NOMO-1 treated with dmso at 0.1 percent for 144 hours (cell line): ENCODE results near the gene CCNK.

ENCODE experiments used
- DNase-seq: peaks from one replicate; lab custom pipeline; 2025; ENCODE audit not compliant: unreplicated experiment; lab: John Stamatoyannopoulos, UW

The CCNK gene

DNA sequence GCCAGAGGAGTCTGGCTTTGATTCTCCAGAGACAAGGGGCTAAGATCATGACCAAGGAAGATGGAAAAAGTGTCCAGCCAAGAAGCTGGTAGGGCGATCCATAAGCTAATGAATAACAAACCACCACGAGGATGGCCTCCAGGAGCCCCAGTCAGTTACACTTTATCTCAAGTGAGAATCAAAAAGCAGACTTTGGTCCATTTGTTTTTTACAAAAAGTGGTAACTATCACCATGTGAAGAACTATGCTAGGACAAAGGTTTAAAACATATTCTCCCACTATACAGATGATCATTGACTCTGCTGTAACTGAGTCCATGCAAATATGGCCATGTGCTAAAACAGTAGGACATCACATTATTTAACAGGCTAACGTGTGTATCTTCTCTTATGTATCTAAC lies 14.5 kb upstream of the CCNK start:
- no peak for DNase-seq

DNA sequence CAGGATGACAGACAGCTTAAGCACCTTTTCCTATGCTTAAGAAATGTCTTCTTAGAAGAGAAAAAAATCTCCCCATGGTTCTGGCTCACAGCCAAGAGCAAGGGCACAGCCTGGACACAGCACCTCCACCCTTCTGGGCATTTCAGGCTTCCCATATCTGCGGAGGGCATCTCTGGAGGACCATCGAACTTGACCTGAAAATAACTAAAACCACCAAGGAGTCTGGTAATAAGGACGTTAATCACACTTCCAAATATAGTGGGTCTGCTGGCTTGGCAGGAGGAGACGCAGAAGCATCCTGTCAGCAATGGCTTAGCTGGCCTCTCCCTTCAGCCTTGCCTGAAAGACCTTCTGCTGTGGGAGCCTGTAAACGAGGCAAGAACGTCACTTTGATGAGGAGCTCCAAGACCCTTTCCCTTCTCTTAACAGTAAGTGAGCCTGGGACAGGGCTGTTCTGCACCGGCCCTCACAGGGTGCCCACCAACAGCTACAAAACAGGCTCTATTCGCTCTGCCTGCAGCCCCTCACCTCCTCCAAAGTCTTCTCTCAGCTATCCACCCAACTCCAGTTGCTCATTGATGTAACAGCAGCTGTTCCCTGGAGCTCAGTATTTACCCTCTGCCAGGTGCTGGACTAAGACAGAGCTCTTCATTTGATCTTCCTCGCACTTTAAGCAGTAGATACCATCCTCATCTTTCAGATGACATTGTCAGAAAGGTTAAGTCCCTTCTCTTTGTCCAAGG lies 13.7 kb upstream of the CCNK start:
- no peak for DNase-seq

DNA sequence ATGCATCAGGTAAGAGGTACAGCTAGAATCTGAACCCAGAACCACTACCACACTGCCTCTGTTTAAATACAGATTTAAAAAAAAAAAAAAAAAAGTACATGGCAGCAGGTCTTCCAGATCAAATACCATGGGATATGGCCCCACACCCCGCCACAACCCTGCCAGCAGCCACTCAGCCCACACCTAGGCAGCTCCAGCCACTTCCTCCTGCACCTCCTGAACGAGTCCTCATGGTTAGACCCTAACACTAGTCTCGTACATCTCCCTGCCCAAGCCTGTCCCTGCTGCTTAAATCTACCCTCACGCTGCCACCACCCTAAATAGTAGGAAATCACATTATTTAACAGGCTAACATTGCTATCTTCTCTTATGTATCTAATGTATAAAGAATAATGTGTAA lies 13.1 kb upstream of the CCNK start:
- DNase-seq: no peak

DNA sequence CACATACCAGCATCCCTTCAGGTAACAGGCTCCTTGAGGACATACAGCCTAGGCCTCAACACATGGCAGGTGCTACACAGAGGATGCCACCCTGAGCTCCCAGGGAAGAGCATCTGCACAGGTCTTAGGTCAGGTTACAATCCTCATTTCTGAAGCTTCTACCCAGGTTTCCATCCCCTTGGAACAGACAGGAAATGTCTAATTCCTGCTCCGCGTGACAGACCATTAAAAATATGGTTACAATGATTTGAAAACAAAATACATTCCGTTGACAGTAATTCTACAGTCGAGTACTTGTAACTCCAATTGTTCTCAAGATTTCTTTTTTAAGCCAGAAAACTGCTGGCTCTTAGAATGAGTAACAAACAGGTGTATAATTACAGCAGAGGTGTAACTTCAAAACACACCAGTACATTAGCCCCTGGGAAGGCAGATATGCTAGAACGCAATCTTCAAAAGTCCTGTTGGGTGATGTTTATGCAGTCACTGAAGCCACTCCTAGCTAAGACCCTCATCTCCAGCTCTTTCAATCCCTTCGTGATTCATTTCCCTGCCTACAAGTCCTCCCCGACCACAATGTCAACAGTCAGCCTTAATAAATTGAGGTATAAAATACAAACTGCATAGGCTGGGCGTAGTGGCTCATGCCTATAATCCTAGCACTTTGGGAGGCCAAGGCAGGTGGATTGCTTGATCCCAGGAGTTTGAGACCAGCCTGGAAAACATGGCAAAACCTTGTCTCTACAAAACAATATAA lies 12.2 kb upstream of the CCNK start:
- no peak for DNase-seq

DNA sequence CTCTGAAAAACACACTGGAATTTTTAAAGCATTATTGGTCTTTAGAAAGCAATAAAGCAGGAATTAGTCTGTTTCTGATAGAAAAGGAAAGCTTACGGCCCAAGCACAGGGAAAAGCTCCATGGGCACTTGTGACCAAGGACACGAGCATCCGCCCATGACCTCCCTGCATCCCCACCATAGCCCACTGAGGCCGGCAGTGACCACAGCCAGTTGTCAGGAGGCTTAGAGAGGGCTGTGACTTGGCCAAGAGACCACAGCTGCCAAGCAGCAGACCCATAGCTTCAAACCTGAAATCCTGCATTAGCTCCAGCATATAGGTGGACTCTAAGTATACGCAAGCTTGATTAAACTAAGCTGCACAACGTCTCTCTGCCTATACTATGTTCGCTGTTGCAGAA lies 9.5 kb upstream of the CCNK start:
- no peak for DNase-seq

DNA sequence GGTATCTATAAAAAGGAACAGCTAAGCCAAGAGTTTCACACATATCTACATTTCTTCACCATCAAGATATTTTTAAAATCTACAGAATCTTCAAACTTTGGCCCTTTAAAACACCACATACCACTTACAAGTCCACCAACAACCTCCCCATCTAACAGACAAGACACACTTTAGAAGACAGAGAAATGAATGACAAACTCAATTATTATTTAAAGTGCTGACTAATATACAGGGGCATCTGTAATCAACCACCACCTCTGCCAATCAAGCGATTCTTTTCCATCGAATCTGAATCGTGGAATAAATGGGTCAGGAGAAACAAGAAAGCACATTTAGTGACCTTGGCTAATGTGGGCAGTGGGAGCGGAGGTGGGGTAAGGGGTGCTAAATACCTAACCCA lies 8.3 kb upstream of the CCNK start:
- DNase-seq: no peak

DNA sequence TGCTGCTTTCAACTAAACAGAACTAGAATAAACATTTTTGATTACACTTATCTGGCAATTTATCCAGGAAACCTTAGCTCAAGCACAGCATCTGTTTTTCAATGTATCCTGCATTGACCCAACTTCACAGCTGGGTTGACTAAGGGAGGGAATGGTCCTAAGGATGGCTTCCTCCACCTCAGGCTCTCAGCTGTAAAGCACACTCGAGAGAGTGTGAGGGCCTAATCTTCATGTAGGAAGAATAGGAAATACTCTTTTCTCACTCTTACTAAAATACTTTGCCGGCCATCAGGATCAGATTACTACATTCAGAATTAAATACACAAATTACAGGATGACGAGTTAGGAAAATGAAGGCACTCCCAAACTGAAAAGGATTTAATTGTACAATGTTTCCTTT lies 7.8 kb upstream of the CCNK start:
- DNase-seq: no peak

DNA sequence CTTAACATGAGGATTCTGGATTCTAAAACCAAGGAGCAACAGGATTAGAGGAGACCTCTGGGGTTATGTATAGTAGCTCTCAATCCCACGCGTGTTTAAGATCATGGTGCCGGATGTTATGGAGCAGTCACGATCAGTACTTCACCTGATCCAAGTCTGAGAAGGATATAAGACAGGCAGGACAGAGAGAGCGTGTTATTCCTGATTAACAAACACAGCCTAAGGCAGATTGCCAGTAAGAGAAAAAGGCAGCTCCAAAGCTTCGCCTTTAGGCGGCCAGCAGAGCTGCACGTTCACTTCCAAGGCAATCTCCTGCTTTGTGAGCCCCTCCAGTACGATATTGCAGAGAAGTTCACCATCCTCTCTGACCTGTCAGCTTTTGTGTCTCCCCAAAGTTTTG lies 6.0 kb upstream of the CCNK start:
- DNase-seq: no peak

DNA sequence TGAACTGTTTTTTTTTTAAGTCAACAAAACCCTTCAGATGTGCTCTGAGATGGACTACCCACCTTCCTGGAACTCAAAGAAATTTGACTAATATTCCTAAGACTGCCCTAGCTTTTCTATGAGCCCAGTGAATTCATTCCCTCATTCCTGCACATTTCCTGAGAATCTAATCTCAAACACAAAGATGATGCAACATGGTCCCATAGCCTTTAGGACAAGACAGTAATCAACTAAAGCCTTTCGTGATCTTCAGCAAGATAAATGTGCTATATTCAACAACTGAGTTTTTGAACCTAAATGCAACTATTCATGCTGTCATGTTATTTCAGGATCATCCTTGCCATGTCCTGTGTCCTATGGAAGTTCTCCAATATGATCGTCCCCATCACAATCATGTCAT lies 5.5 kb upstream of the CCNK start:
- DNase-seq: no peak

DNA sequence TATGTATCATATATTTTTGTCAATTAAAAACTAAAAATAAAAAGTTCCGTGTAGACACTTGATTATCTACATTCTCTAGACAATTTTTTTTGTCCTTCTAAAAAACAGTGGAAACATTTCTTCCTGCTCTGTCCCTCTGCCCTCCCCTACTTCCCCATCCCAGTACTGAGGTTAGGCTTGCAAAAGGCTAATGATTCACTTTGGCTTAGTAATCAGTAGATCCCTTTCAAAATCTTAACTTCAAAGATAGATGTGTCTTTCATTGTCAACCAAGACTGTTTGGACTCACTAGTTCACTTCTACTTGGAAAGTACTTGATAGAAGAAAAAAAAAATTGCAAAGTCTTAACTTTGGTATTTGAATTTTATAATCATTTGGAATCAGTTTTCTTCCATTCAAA lies 4.3 kb upstream of the CCNK start:
- DNase-seq: peak; percentile 38

DNA sequence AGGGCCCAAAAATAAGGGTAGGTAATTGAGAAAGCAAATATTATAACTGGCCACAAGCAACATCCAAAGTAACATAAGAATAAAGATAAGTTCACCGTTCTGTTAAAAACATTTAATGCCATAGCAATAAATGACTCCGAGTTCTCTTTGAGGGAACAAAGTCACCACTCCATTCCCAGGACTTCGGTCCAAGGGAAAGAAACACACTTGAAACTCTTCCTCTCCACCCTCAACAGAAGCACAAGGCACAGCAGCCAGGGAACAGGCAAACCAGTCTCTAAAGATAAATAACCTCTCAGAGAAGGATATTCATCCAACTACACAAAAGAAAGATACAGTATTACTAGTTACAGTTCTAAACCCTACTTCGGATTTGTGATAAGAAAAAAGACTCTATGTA lies 3.1 kb upstream of the CCNK start:
- DNase-seq: no peak

DNA sequence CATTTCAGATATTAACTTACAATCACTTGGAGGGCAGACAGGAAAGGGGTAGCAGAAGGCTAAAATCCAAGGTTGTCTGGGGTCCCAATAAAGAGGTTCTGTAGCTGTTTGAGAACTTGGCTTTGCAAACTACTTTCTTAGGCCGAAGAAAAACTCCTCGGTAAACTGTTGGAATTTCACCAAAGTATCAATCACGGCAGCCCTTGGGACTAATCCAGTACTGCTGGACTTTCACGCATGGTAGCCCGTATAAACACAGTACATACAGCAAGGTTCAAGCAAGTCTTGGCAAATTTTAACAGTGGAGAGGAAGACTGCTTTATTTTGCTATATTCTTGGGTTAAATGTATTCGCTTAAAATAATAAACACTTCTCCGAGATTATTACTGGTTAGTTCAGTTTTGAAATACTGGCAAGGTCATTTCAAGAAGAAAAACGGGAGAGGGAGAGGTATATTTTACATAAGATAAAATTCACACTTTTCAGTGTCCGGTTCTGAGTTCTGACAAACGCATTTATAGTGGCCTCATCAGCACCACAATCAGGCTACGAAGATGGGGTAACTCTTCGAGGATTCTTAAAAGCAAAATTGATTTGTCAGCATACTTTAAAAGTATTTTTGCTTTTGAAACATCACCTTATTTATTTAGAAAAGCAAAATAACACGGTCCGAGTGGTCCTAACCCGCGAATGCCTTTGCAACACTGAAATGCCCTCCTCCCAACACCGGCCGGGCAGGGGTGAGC lies 1.9 kb upstream of the CCNK start:
- no peak for DNase-seq

DNA sequence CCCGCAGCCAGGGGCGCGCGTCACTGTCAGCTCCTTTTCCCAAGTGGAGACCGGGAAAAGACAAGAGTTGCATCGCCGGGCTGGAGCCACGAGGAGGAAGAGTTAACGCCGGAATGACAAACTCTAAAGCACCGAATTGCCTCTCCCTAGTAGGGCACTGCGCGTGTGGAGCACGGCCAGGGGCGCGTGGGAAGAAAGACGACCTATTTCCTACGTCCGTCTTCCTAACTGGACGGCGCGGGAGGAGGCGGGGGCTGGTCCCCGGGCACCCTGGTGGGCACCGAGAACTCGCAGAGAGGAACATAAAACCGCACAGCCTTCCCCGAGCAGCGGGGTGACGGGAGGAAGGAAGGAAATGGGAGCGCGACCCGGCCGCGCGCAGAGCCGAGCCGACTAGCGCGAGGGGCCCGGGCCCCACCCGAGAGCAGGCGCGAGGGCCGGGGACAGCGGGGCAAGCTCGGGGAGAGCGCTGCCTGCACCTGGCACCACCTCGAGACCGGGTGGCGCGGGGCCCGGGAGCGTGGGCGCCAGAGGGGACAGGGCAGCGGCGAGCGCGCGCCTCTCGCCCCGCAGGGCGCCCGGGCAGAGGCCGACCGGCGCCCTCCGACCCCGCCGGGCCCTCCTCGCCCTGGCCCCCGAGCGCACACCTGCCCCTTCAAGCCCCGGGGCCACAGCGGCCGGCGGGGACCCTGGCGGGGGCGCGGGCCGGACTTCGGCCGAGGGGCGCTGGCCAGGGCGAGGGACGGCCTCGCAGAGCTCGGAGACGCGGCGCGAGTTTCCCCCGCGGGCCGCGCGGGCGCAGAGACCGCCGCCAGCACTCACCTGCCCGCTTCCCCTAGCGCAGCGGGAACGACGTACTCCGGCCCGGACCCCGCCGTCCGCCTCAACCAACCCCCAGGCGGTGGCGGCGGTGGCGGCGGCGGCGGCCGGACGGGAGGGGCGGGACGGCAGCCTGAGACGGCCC lies 1.0 kb upstream of the CCNK start, which contains the start of gene SETD3:
Gene SETD3 (minus strand): TSS at position 954 of the 964 bp plus-strand sequence. CDS start 15,054 bp downstream, outside the sequence.
- peak; percentile 36 for DNase-seq

DNA sequence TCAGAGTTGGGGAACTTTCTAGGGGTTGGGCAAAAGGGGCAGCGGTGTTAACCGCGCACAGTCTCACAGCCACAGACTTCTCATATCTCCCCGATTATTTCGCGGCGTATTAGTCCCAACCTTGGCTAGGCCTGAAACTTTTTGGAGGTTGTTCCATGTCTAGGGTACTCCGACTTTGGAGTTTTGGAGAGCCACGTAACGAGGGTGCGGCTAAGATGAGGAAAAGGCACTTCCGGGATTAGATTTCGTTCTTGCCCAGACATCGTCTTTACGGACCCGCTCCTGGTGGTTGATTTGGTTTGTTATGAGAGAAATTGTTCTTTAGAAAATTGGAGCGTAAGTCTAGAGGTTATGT lies 513 bp downstream of the CCNK start:
- peak; percentile 1 for DNase-seq

DNA sequence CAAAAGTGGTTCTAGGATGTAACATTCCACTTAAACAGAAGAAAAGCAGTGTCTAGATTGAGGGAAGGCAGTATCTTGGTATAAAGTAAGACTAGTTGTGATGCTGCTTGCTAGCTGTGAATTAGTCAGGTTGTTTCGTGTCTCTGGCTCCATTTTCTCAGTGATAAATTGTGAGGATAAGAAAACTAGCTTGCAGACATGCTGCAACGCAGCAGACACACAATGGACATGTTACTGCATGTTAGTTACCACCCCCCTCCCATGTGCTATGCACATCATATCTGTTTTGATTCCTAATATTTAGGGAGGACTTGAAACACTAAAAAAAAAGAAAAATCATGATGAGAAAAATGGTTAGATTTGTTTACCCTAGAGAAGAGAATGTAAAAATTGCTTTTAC lies 2.9 kb downstream of the CCNK start:
- no peak for DNase-seq

DNA sequence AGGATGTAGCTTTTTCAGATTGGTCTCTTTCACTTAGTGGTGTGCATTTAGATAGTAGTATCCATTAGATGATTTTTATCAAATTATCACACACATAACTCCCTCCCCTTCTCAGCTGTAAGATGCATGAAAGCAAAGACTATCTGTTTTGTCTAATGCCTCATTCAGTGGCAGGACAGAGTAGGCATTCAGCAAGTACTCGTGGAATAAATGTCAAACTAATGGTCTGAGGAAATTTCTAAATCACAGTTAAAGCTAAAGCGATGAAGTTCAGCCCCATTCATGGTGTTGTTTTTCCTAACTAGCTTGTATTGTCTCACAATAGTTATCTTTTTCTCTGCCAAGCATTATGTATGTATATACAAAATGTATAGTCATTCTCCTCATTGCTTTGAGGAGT lies 16.1 kb downstream of the CCNK start:
- no peak for DNase-seq

DNA sequence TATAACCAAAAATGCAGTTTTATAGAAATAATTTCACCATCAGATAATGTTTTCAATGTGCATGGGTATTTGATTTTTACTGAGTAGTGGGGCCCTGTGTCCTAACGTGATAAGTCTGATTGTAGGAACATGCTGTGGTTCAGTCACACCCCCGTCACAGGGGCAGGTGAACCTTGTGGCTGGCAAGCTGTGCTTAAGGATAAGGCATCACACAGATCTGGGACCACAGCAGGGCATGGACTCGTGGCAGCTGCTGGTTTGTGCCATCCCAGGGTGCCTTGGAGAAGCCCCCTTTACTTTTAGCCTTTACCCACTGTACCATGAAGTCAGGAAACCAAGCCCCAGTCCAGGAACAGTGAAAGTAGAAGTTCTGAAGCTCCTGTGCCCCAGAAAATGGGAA lies 16.7 kb downstream of the CCNK start:
- DNase-seq: no peak

DNA sequence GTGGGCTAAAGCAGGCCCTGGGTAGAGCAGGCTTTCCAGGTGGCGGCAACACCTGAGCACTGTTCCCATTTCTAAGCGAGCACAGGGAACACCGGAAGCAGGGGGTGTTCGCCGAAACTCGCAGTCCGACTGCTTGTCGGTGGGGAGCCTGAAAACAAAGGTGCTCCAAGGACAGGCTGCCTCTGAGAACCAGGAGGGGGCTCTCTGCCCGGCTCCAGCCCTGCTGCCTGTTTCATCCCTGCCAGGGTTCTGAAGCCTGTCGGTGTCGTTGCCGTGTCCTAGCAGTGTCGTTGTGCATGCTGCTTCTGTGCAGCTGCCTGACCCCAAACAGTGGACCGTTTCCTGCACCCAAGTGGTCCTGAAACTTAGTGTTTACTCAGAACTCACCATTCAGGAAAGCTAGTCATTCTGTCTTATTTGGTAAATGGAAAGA lies 21.8 kb downstream of the CCNK start:
- no peak for DNase-seq

DNA sequence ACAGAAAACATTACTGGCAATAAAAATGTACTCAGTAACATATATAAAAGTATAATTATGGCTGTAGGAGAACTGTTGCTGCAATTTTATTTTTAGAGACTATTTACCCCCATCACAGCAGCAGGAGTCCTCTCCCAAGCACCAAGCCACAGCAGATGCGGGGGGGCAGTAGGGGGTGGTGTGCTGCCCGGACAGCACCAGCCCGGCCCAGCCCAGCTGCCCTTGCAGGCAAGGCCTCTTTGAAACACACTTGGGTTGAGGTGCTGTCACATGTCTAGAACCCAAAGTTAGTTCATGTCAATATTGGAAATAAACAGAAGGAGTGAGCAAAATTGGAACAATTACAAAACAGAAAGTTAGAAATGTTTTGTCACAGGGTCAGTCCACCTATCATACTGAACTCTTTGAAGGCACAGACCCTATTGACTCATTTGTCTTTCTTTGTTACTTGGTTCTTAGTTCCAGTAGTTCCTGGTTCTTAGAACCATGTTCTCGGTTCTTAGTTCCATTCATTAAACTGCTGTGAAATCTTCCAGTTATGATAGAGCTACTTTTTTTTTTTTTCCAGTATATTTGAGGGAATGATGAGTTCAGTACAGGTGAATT lies 22.7 kb downstream of the CCNK start:
- no peak for DNase-seq

DNA sequence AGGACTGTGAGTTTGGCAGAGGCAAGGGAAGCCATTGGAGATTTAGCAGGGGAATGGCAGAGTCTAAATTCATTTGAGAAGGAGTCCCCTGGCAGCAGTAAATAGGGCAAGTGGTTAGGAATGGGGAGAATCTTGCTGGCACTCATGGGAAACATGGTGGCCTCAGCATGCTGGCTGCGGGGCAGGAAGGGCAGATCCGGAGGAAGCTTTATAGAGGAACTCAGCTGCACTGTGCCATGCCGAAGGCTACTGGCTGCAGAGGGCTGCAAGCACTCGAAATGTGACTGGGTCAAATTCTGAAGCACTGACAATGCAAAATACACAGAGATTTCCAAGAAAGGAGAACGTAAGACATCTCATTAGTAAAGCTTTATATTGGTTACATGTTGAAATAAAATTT lies 23.9 kb downstream of the CCNK start:
- no peak for DNase-seq
